ENCODE data around the gene PICALM.
"Not testable (repeated sequence)": the region's sequence is repeated elsewhere in the genome, so short reads cannot be mapped to it uniquely, and the experiment has no call there.

PICALM gene

DNA sequence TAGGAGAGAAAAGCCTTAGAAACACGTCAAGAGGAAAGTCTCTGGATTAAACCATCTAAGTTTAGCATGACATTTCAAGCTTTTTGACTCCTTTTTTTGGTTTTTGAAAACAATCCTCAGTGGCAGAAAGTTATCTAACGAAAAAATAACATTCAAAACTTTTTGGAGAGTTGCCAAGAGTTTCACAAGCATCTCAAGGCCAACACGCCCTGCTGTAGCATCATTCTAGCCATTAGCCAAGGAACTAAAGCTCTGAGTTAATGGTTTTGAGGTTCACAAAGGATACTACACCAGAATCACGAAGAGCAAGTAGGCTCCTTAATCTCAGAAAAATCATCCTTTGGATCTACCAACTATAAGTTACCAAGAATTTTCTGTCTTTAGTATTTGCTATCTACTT, 94.8 kb downstream of the PICALM start:
- Histone ChIP-seq H3K4me3 (ENCODE audit: low read length) (no peak overlapping the region), H3K4me1 (ENCODE audit: control insufficient read depth, insufficient read depth, low read length) (peaks cover 42% of the 10 kb centered on the region), H3K9ac (ENCODE audit: low read length) (no peak overlapping the region), H3K27me3 (replicated peaks; ENCODE audit: control insufficient read depth, insufficient read depth, low read length) (no peaks in the 10 kb centered on the region), H3K9me3 (ENCODE audit: control insufficient read depth, low read length) (no peaks in the 10 kb centered on the region), H3K36me3 (ENCODE audit: control insufficient read depth, insufficient read depth, low read length, severe bottlenecking) (peaks cover 86% of the 10 kb centered on the region)
- peak; percentile 73 for DNase-seq (ENCODE audit: low read depth)

GRCh38 chr11:85970593-85970992, 98.3 kb downstream of the PICALM start:
- no peak overlapping the region for H3K4me3 ChIP-seq (ENCODE audit: low read length)
- no peak for DNase-seq (ENCODE audit: low read depth)
- H3K27me3 ChIP-seq (replicated peaks; ENCODE audit: control insufficient read depth, insufficient read depth, low read length) = no peaks in the 10 kb centered on the region
- peaks cover 84% of the 10 kb centered on the region for H3K36me3 ChIP-seq (ENCODE audit: control insufficient read depth, insufficient read depth, low read length, severe bottlenecking)
- no peaks in the 10 kb centered on the region for H3K9me3 ChIP-seq (ENCODE audit: control insufficient read depth, low read length)
- H3K4me1 ChIP-seq (ENCODE audit: control insufficient read depth, insufficient read depth, low read length) = peaks cover 32% of the 10 kb centered on the region
- no peak overlapping the region for H3K9ac ChIP-seq (ENCODE audit: low read length)

DNA sequence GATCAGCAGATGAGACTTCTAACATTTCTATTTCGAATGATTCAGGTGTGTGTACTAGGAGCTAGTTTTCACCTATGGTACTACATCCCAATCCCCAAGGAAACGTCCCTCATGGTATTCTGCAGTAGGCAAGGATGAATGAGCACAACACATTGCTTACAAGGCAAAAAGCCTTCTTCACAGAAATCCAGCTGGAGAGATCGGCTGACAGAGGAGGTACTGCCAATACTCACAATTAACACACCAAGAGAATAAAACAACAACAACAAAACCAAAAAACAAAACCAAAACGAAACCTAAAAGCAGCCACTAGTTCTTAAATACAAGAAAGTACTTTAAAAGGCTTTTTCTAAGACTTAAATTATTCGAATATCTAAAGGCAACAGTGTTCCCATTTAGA, 101.4 kb downstream of the PICALM start:
- DNase-seq (ENCODE audit: low read depth) = no peak
- Histone ChIP-seq H3K9ac (ENCODE audit: low read length) (no peak overlapping the region), H3K36me3 (ENCODE audit: control insufficient read depth, insufficient read depth, low read length, severe bottlenecking) (peaks cover 86% of the 10 kb centered on the region), H3K9me3 (ENCODE audit: control insufficient read depth, low read length) (no peaks in the 10 kb centered on the region), H3K4me3 (ENCODE audit: low read length) (no peak overlapping the region), H3K27me3 (replicated peaks; ENCODE audit: control insufficient read depth, insufficient read depth, low read length) (no peaks in the 10 kb centered on the region), H3K4me1 (ENCODE audit: control insufficient read depth, insufficient read depth, low read length) (peaks cover 31% of the 10 kb centered on the region)

DNA sequence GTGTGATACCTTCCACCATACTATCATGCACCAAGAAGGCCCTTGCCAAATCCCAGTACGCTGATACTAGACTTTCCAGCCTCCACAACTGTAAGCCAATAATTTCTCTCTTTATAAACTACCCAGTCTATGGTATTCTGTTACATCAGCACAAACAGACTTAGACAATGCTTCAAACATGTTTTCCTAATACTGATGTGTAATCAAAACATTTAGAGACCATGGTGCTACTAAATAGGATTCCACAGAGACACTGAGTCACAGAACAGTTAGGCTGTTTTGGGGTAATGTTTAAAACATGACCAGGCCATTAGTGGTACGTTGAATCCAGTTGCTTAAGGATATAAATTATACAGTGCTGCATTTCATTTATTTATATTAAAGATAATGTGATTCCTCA, 103.7 kb downstream of the PICALM start:
- Histone ChIP-seq H3K36me3 (ENCODE audit: control insufficient read depth, insufficient read depth, low read length, severe bottlenecking) (peaks cover 82% of the 10 kb centered on the region), H3K4me1 (ENCODE audit: control insufficient read depth, insufficient read depth, low read length) (peaks cover 38% of the 10 kb centered on the region), H3K4me3 (ENCODE audit: low read length) (no peak overlapping the region), H3K9ac (ENCODE audit: low read length) (no peak overlapping the region), H3K9me3 (ENCODE audit: control insufficient read depth, low read length) (no peaks in the 10 kb centered on the region), H3K27me3 (replicated peaks; ENCODE audit: control insufficient read depth, insufficient read depth, low read length) (no peaks in the 10 kb centered on the region)
- peak; percentile 35 for DNase-seq (ENCODE audit: low read depth)

- Histone ChIP-seq H3K4me3 (ENCODE audit: low read length) (no peak overlapping the region), H3K36me3 (ENCODE audit: control insufficient read depth, insufficient read depth, low read length, severe bottlenecking) (peaks cover 93% of the 10 kb centered on the region), H3K9ac (ENCODE audit: low read length) (no peak overlapping the region), H3K27me3 (replicated peaks; ENCODE audit: control insufficient read depth, insufficient read depth, low read length) (no peaks in the 10 kb centered on the region), H3K9me3 (ENCODE audit: control insufficient read depth, low read length) (no peaks in the 10 kb centered on the region), H3K4me1 (ENCODE audit: control insufficient read depth, insufficient read depth, low read length) (peaks cover 17% of the 10 kb centered on the region)
- DNase-seq (ENCODE audit: low read depth) = no peak
These were observed 106.9 kb downstream of the PICALM start for GRCh38 chr11:85961930-85962363.

GRCh38 chr11:85961130-85961529, 107.8 kb downstream of the PICALM start:
- no peaks in the 10 kb centered on the region for H3K27me3 ChIP-seq (replicated peaks; ENCODE audit: control insufficient read depth, insufficient read depth, low read length)
- DNase-seq (ENCODE audit: low read depth) = no peak
- H3K9ac ChIP-seq (ENCODE audit: low read length) = no peak overlapping the region
- H3K4me1 ChIP-seq (ENCODE audit: control insufficient read depth, insufficient read depth, low read length) = peaks cover 22% of the 10 kb centered on the region
- peaks cover 93% of the 10 kb centered on the region for H3K36me3 ChIP-seq (ENCODE audit: control insufficient read depth, insufficient read depth, low read length, severe bottlenecking)
- H3K4me3 ChIP-seq (ENCODE audit: low read length) = no peak overlapping the region
- H3K9me3 ChIP-seq (ENCODE audit: control insufficient read depth, low read length) = no peaks in the 10 kb centered on the region

DNA sequence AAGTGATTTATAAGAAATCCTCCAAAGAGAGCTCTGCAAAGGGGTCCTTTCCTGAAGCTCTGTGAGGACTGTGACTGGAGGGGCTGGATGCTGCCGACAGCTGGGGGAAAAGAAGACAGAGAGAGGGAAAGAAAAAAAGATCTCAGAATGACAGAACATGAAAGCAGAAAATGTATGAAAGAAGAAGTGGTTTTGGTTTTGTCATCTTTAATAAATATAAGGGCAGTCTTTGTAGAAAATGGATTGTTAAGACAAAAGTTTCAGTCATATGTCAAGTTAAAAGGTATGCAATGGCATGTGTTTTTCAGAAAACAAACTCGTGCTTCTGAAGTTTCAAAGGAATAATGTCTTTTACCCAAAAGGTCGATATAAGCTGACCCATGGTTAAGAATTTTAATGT, 108.2 kb downstream of the PICALM start:
- Histone ChIP-seq H3K4me1 (ENCODE audit: control insufficient read depth, insufficient read depth, low read length) (peaks cover 26% of the 10 kb centered on the region), H3K27me3 (replicated peaks; ENCODE audit: control insufficient read depth, insufficient read depth, low read length) (no peaks in the 10 kb centered on the region), H3K9me3 (ENCODE audit: control insufficient read depth, low read length) (no peaks in the 10 kb centered on the region), H3K36me3 (ENCODE audit: control insufficient read depth, insufficient read depth, low read length, severe bottlenecking) (peaks cover 94% of the 10 kb centered on the region), H3K4me3 (ENCODE audit: low read length) (no peak overlapping the region), H3K9ac (ENCODE audit: low read length) (no peak overlapping the region)
- DNase-seq (ENCODE audit: low read depth) = no peak

DNA sequence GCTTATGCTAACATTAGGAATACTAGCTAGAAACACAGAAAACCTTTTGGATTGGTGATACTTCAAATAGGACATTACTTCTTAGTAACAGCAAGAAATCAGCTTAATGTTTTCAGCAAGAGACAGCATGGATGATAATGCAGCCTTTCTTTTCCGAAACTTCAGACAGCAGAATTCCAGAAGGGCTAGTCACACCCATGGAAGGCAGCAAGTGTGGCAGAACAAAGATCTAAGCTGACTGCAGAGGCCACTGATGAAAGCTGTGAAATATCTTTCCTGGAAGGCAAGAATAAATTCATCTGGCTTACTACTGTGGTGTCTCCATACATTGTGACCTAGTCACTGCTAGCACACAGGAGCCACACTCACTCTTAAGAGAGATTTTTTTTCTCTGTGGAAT, 113.4 kb downstream of the PICALM start:
- no peak overlapping the region for H3K4me3 ChIP-seq (ENCODE audit: low read length)
- H3K36me3 ChIP-seq (ENCODE audit: control insufficient read depth, insufficient read depth, low read length, severe bottlenecking) = peaks cover 61% of the 10 kb centered on the region
- H3K4me1 ChIP-seq (ENCODE audit: control insufficient read depth, insufficient read depth, low read length) = peaks cover 34% of the 10 kb centered on the region
- H3K27me3 ChIP-seq (replicated peaks; ENCODE audit: control insufficient read depth, insufficient read depth, low read length) = no peaks in the 10 kb centered on the region
- H3K9me3 ChIP-seq (ENCODE audit: control insufficient read depth, low read length) = no peaks in the 10 kb centered on the region
- H3K9ac ChIP-seq (ENCODE audit: low read length) = peak overlapping the region; percentile 18
- DNase-seq (ENCODE audit: low read depth) = peak; percentile 68

GRCh38 chr11:85953491-85954143, 115.3 kb downstream of the PICALM start:
- peaks cover 44% of the 10 kb centered on the region for H3K36me3 ChIP-seq (ENCODE audit: control insufficient read depth, insufficient read depth, low read length, severe bottlenecking)
- no peak overlapping the region for H3K9ac ChIP-seq (ENCODE audit: low read length)
- peaks cover 40% of the 10 kb centered on the region for H3K4me1 ChIP-seq (ENCODE audit: control insufficient read depth, insufficient read depth, low read length)
- H3K4me3 ChIP-seq (ENCODE audit: low read length) = no peak overlapping the region
- H3K27me3 ChIP-seq (replicated peaks; ENCODE audit: control insufficient read depth, insufficient read depth, low read length) = no peaks in the 10 kb centered on the region
- DNase-seq (ENCODE audit: low read depth) = peak; percentile 75
- H3K9me3 ChIP-seq (ENCODE audit: control insufficient read depth, low read length) = no peaks in the 10 kb centered on the region

DNA sequence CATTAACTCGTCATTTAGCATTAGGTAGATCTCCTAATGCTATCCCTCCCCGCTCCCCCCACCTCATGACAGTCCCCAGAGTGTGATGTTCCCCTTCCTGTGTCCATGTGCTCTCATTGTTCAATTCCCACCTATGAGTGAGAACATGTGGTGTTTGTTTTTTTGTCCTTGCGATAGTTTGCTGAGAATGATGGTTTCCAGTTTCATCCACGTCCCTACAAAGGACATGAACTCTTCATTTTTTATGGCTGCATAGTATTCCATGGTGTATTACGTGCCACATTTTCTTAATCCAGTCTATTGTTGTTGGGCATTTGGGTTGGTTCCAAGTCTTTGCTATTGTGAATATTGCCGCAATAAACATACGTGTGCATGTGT, 116.8 kb downstream of the PICALM start:
- not testable (repeated sequence) for H3K27me3 ChIP-seq (replicated peaks; ENCODE audit: control insufficient read depth, insufficient read depth, low read length); H3K9ac ChIP-seq (ENCODE audit: low read length); H3K4me3 ChIP-seq (ENCODE audit: low read length); DNase-seq (ENCODE audit: low read depth); H3K9me3 ChIP-seq (ENCODE audit: control insufficient read depth, low read length)
- Histone ChIP-seq H3K36me3 (ENCODE audit: control insufficient read depth, insufficient read depth, low read length, severe bottlenecking) (peaks cover 29% of the 10 kb centered on the region), H3K4me1 (ENCODE audit: control insufficient read depth, insufficient read depth, low read length) (peaks cover 55% of the 10 kb centered on the region)

GRCh38 chr11:85951428-85952107, 117.3 kb downstream of the PICALM start:
- peaks cover 24% of the 10 kb centered on the region for H3K36me3 ChIP-seq (ENCODE audit: control insufficient read depth, insufficient read depth, low read length, severe bottlenecking)
- H3K9ac ChIP-seq (ENCODE audit: low read length) = no peak overlapping the region
- no peaks in the 10 kb centered on the region for H3K9me3 ChIP-seq (ENCODE audit: control insufficient read depth, low read length)
- H3K4me3 ChIP-seq (ENCODE audit: low read length) = no peak overlapping the region
- H3K27me3 ChIP-seq (replicated peaks; ENCODE audit: control insufficient read depth, insufficient read depth, low read length) = no peaks in the 10 kb centered on the region
- H3K4me1 ChIP-seq (ENCODE audit: control insufficient read depth, insufficient read depth, low read length) = peaks cover 60% of the 10 kb centered on the region
- DNase-seq (ENCODE audit: low read depth) = no peak

DNA sequence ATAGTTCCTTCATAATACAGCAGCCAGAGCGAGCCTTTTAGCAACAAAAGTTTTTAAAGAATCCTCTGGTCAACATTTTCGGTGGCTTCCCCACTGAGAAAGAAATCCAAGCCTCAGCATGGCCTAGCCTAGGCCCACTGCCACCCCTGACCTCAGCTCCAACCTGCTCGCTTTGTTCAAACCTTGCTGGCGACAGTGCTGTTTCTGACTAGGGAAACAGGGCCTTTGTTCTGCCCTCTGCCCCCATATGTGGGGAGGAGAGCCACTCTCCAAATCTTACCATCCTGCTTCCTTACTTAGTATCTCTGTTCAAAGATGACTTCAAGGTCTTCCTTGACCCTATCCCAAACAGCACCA, 117.9 kb downstream of the PICALM start:
- DNase-seq (ENCODE audit: low read depth) = no peak
- Histone ChIP-seq H3K9me3 (ENCODE audit: control insufficient read depth, low read length) (no peaks in the 10 kb centered on the region), H3K4me3 (ENCODE audit: low read length) (no peak overlapping the region), H3K36me3 (ENCODE audit: control insufficient read depth, insufficient read depth, low read length, severe bottlenecking) (peaks cover 19% of the 10 kb centered on the region), H3K4me1 (ENCODE audit: control insufficient read depth, insufficient read depth, low read length) (peaks cover 60% of the 10 kb centered on the region), H3K9ac (ENCODE audit: low read length) (no peak overlapping the region), H3K27me3 (replicated peaks; ENCODE audit: control insufficient read depth, insufficient read depth, low read length) (no peaks in the 10 kb centered on the region)
